ENCODE results near the gene HOXD13.

DNA sequence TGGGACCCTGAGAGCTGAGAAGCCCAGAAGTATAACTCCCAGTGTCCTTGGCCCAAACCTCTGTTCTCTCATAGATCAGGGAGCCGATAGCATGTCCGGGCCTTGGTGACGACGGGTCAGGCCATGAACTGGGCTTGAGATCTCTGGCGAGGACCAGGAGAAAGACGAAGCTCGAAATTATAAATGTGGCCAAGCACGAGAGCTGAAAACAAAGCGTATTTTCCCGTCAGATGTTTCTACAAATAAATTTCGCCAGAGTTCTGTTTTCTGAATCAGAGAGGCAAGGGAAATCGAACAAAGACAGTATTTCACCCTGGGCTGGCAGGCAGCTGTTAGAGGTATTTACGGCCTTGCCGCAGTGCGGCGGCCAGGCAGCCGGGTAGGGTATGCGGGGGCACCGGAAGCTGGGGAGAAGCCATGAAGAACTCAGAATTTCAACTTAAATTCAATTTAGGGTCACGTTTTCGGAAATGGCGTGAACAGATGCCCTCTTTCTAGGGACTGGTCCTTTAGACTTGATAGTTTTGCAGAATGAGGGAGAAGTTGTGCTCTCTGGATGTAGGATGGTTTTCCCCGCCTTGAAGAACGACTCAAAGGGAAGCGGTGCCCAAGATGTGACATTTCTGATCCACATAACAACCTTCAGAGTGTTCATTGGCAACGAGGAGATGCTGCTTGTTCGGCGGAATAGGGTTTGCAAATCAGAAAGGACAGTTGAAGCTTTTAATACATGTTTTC, 46.6 kb downstream of the HOXD13 start:
- TF ChIP-seq, protein P1, sequence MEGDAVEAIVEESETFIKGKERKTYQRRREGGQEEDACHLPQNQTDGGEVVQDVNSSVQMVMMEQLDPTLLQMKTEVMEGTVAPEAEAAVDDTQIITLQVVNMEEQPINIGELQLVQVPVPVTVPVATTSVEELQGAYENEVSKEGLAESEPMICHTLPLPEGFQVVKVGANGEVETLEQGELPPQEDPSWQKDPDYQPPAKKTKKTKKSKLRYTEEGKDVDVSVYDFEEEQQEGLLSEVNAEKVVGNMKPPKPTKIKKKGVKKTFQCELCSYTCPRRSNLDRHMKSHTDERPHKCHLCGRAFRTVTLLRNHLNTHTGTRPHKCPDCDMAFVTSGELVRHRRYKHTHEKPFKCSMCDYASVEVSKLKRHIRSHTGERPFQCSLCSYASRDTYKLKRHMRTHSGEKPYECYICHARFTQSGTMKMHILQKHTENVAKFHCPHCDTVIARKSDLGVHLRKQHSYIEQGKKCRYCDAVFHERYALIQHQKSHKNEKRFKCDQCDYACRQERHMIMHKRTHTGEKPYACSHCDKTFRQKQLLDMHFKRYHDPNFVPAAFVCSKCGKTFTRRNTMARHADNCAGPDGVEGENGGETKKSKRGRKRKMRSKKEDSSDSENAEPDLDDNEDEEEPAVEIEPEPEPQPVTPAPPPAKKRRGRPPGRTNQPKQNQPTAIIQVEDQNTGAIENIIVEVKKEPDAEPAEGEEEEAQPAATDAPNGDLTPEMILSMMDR (IDR thresholded peaks at IDR 0.05; ENCODE audit: low read length): no peak
- TF ChIP-seq EZH2 (optimal IDR thresholded peaks at IDR 0.05; ENCODE audit: low read depth, low read length) (no peak), EZH2phosphoT487 (IDR thresholded peaks at IDR 0.05; ENCODE audit: low read length) (no peak)

Data from MM.1S (cell line).